ENCODE results near the gene ATP1A1. TPM values are rescaled to one million over a fixed set of nuclear protein-coding genes. Genes with fewer than 3 reads are reported as not detected.

Gene ATP1A1
- total RNA-seq, 5 donors from 2014 or later (not counting 1 experiment from before 2014, with no cell fraction given): 230 to 292 (median 266) TPM

DNA sequence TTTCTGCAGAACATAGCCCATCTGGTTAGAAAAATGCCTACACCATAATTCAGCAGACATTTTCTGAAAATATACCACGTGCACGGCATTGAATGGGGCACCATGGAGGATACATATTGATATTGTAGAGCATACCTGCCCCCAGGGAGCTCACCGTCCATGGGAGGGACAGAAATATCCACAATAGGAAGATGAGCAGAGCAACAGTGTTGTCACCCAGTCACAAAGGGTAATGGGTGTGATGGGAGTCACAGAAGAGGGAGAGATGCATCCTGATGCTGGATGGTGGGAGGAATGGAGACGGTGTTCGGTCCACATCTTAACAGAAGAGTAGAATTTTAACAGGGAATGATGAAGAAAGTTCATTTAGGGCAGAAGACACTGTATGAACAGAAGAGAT is 51.4 kb downstream of the ATP1A1 start:
- Histone ChIP-seq H3K27me3 (replicated peaks in 1 of 2; ENCODE audit: control insufficient read depth in 2 of 2, extremely low read depth in 1 of 2, insufficient read depth in 2 of 2, low read length in 1 of 2) (no peaks in the 10 kb centered on the region), H3K9me3 (no peaks in the 10 kb centered on the region), H3K27ac (ENCODE audit: low read length) (no peak overlapping the region), H3K36me3 (ENCODE audit: control insufficient read depth in 2 of 2, extremely low read depth in 1 of 2, insufficient read depth in 1 of 2, low read length in 1 of 2) (no peaks in the 10 kb centered on the region), H3K4me3 (ENCODE audit: control insufficient read depth in 1 of 2, extremely low read depth in 1 of 2, low read length in 1 of 2) (no peak overlapping the region), H3K4me1 (ENCODE audit: control insufficient read depth in 1 of 2, extremely low read depth in 1 of 2, insufficient read depth in 2 of 2, low read length in 2 of 2) (peaks cover 0 to under 1% of the 10 kb centered on the region in 2 experiments)
- DNase-seq: no peak
- 78% methylated on average over 1 of the region's 5 CpGs for WGBS (ENCODE audit: insufficient coverage)
- no peaks in the 10 kb centered on the region for H3K9me3 Mint-ChIP-seq
- no peaks in the 10 kb centered on the region for H3K27me3 Mint-ChIP-seq
- H3K4me1 Mint-ChIP-seq: peaks cover 0 to under 1% (median under 1%) of the 10 kb centered on the region in 3 donors
- CTCF ChIA-PET: no interaction called here
- ATAC-seq (replicated peaks in 1 of 4): no peak
- H3K27ac Mint-ChIP-seq: no peak overlapping the region
- H3K4me3 Mint-ChIP-seq: no peak overlapping the region
- POLR2A ChIA-PET: no interaction called here
- no peaks in the 10 kb centered on the region for H3K36me3 Mint-ChIP-seq

DNA sequence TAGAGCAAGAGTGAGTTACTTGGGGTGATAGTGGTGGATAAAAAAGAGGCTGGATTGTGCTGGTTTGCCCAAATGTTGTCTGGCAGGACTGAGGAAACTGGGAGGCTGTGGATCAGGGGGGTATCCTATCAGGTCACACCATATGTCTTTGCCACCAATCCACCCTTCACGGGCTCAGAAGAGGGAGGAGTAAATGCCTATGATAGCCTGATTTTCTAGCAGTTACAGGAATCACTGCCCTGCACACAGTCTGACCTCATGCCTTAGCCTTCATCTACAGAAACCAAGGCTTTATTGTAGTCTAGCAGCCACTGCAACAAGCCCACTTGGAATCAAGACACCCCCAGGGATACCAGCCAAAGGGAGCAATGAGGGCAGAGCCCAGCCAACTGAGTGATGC is 51.8 kb downstream of the ATP1A1 start:
- CTCF ChIA-PET: no interaction called here
- Histone ChIP-seq H3K9me3 (no peaks in the 10 kb centered on the region), H3K4me3 (ENCODE audit: control insufficient read depth in 1 of 2, extremely low read depth in 1 of 2, low read length in 1 of 2) (no peak overlapping the region), H3K27me3 (replicated peaks in 1 of 2; ENCODE audit: control insufficient read depth in 2 of 2, extremely low read depth in 1 of 2, insufficient read depth in 2 of 2, low read length in 1 of 2) (no peaks in the 10 kb centered on the region), H3K4me1 (ENCODE audit: control insufficient read depth in 1 of 2, extremely low read depth in 1 of 2, insufficient read depth in 2 of 2, low read length in 2 of 2) (no peaks in the 10 kb centered on the region), H3K36me3 (ENCODE audit: control insufficient read depth in 2 of 2, extremely low read depth in 1 of 2, insufficient read depth in 1 of 2, low read length in 1 of 2) (no peaks in the 10 kb centered on the region), H3K27ac (ENCODE audit: low read length) (no peak overlapping the region)
- no peaks in the 10 kb centered on the region for H3K9me3 Mint-ChIP-seq
- H3K36me3 Mint-ChIP-seq: no peaks in the 10 kb centered on the region
- no peak for DNase-seq
- POLR2A ChIA-PET: no interaction called here
- WGBS (ENCODE audit: insufficient coverage): no CpG with 5 or more reads among the region's 1 CpG
- H3K4me3 Mint-ChIP-seq: no peak overlapping the region
- no peak for ATAC-seq (replicated peaks in 1 of 4)
- no peak overlapping the region for H3K27ac Mint-ChIP-seq
- no peaks in the 10 kb centered on the region for H3K4me1 Mint-ChIP-seq
- H3K27me3 Mint-ChIP-seq: no peaks in the 10 kb centered on the region

DNA sequence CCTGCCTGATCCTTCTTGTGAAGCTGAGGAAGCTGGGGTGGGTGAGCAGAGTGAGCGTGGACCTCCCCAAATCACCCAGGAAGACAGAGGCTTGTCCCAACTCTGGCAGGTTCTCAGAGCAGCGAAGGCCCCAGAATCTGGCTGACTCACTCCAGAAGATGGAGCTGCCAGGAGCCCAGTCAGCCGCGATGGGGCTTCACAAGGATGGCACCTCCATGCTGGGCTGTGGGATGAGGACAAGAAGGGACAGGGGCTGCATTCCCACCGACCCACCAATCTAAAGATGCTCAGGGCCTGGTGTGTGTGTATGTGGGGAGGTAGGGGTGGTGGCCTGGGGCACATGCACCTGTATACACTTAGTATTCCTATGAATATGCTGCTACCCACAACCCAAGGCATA is 52.9 kb downstream of the ATP1A1 start:
- no peaks in the 10 kb centered on the region for H3K36me3 Mint-ChIP-seq
- Histone ChIP-seq H3K27ac (ENCODE audit: low read length) (no peak overlapping the region), H3K36me3 (ENCODE audit: control insufficient read depth in 2 of 2, extremely low read depth in 1 of 2, insufficient read depth in 1 of 2, low read length in 1 of 2) (no peaks in the 10 kb centered on the region), H3K4me1 (ENCODE audit: control insufficient read depth in 1 of 2, extremely low read depth in 1 of 2, insufficient read depth in 2 of 2, low read length in 2 of 2) (no peaks in the 10 kb centered on the region), H3K4me3 (ENCODE audit: control insufficient read depth in 1 of 2, extremely low read depth in 1 of 2, low read length in 1 of 2) (no peak overlapping the region), H3K9me3 (no peaks in the 10 kb centered on the region), H3K27me3 (replicated peaks in 1 of 2; ENCODE audit: control insufficient read depth in 2 of 2, extremely low read depth in 1 of 2, insufficient read depth in 2 of 2, low read length in 1 of 2) (no peaks in the 10 kb centered on the region)
- no peak overlapping the region for H3K27ac Mint-ChIP-seq
- DNase-seq (no peak), ATAC-seq (replicated peaks in 1 of 4) (no peak)
- CTCF ChIA-PET: no interaction called here
- H3K4me1 Mint-ChIP-seq: no peaks in the 10 kb centered on the region
- no peaks in the 10 kb centered on the region for H3K27me3 Mint-ChIP-seq
- WGBS (ENCODE audit: insufficient coverage): 100% methylated on average over 2 of the region's 5 CpGs
- POLR2A ChIA-PET: no interaction called here
- no peak overlapping the region for H3K4me3 Mint-ChIP-seq
- no peaks in the 10 kb centered on the region for H3K9me3 Mint-ChIP-seq

DNA sequence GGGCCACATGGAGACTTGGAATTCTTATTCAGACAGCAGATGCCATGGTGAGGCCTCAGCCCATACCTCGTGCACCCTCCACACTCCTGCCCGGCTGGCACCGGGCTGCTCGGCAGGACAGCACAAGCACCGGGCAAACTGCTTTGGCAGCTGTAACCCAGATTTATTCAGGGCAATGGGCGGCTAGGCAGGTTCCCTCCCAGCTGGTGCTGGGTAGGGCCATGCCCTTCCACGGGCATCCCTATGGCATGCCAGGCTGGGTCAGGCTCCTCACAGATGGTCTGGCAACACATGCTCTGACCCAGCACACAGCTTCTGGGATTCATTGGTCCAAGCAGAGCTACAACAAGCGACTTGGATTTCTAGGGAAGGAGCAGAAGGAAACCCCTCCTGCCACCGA is 53.4 kb downstream of the ATP1A1 start:
- no peak overlapping the region for H3K27ac Mint-ChIP-seq
- ChIA-PET POLR2A (interaction anchor here in 1 of 2 donors (0.6 kb wide), 1 partner anchor 15 kb away, joined by 3 read pairs; no protein-coding TSS in a partner anchor), CTCF (no interaction called here)

DNA sequence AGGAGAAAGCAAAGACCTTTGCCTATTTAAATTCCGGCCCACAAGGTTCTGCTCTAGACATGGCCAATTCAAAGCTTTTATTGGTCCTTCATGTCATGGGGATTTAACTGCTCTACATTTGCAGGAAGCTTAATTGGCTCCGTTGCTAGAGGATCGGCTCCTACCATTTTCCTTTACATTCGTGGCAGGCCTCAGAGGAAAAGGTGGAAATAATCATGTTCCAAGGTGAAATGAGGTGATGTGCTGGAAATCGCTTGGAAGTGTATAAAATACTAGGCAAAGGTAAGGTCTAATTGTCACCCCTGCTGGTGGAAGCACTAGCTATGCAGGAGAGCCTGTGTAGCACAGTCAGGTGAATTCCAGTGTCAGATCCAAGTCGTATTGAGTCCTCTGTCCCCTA is 55.5 kb downstream of the ATP1A1 start:
- Mint-ChIP-seq H3K36me3 (no peaks in the 10 kb centered on the region), H3K9me3 (no peaks in the 10 kb centered on the region), H3K27me3 (no peaks in the 10 kb centered on the region), H3K4me1 (no peaks in the 10 kb centered on the region), H3K4me3 (no peak overlapping the region), H3K27ac (no peak overlapping the region)
- no peaks in the 10 kb centered on the region for H3K9me3 ChIP-seq
- no peak overlapping the region for H3K4me3 ChIP-seq (ENCODE audit: control insufficient read depth in 1 of 2, extremely low read depth in 1 of 2, low read length in 1 of 2)
- no peak for DNase-seq
- no peaks in the 10 kb centered on the region for H3K36me3 ChIP-seq (ENCODE audit: control insufficient read depth in 2 of 2, extremely low read depth in 1 of 2, insufficient read depth in 1 of 2, low read length in 1 of 2)
- H3K4me1 ChIP-seq (ENCODE audit: control insufficient read depth in 1 of 2, extremely low read depth in 1 of 2, insufficient read depth in 2 of 2, low read length in 2 of 2): no peaks in the 10 kb centered on the region
- 96% methylated on average over 6 of the region's 6 CpGs for WGBS (ENCODE audit: insufficient coverage)
- no peak overlapping the region for H3K27ac ChIP-seq (ENCODE audit: low read length)
- H3K27me3 ChIP-seq (replicated peaks in 1 of 2; ENCODE audit: control insufficient read depth in 2 of 2, extremely low read depth in 1 of 2, insufficient read depth in 2 of 2, low read length in 1 of 2): no peaks in the 10 kb centered on the region
- ChIA-PET POLR2A (no interaction called here), CTCF (no interaction called here)
- ATAC-seq (replicated peaks in 1 of 4): no peak

More for the DNA sequence above, 53.4 kb downstream of the ATP1A1 start:
- 89% methylated on average over 8 of the region's 9 CpGs for WGBS (ENCODE audit: insufficient coverage)
- no peaks in the 10 kb centered on the region for H3K36me3 Mint-ChIP-seq
- DNase-seq (no peak), ATAC-seq (replicated peaks in 1 of 4) (no peak)
- H3K9me3 Mint-ChIP-seq: no peaks in the 10 kb centered on the region
- Histone ChIP-seq H3K4me3 (ENCODE audit: control insufficient read depth in 1 of 2, extremely low read depth in 1 of 2, low read length in 1 of 2) (no peak overlapping the region), H3K9me3 (no peaks in the 10 kb centered on the region), H3K27ac (ENCODE audit: low read length) (no peak overlapping the region), H3K27me3 (replicated peaks in 1 of 2; ENCODE audit: control insufficient read depth in 2 of 2, extremely low read depth in 1 of 2, insufficient read depth in 2 of 2, low read length in 1 of 2) (no peaks in the 10 kb centered on the region), H3K36me3 (ENCODE audit: control insufficient read depth in 2 of 2, extremely low read depth in 1 of 2, insufficient read depth in 1 of 2, low read length in 1 of 2) (no peaks in the 10 kb centered on the region), H3K4me1 (ENCODE audit: control insufficient read depth in 1 of 2, extremely low read depth in 1 of 2, insufficient read depth in 2 of 2, low read length in 2 of 2) (no peaks in the 10 kb centered on the region)
- H3K4me3 Mint-ChIP-seq: no peak overlapping the region
- H3K27me3 Mint-ChIP-seq: no peaks in the 10 kb centered on the region
- H3K4me1 Mint-ChIP-seq: no peaks in the 10 kb centered on the region

DNA sequence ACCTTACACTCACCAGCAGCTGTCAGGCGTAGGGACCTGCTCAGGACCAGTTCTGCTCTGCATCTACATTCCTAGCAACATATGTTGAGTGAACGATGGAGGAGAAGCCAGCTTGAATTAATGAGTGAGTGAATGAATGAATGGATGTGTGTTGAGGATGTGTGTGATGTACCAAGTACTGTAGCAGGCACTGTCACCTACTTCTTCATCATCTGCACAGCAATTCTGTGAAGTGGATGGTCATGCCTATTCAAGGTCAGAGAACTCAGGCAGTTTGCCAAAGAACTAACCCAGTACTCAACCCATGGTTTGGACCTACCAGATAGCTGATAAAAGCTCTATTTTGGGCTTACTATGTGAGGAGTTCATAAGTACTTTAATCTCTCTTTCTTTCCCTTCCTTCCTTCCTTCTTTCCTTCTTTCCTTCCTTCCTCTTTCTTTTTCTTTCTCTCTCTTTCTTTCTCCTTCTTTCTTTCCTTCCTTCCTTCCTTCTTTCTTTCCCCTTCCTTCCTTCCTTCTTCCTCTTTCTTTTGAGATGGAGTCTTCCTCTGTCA is 56.9 kb downstream of the ATP1A1 start:
- H3K27me3 Mint-ChIP-seq: no peaks in the 10 kb centered on the region
- H3K4me3 Mint-ChIP-seq: no peak overlapping the region
- Histone ChIP-seq H3K27me3 (replicated peaks in 1 of 2; ENCODE audit: control insufficient read depth in 2 of 2, extremely low read depth in 1 of 2, insufficient read depth in 2 of 2, low read length in 1 of 2) (no peaks in the 10 kb centered on the region), H3K36me3 (ENCODE audit: control insufficient read depth in 2 of 2, extremely low read depth in 1 of 2, insufficient read depth in 1 of 2, low read length in 1 of 2) (no peaks in the 10 kb centered on the region), H3K4me1 (ENCODE audit: control insufficient read depth in 1 of 2, extremely low read depth in 1 of 2, insufficient read depth in 2 of 2, low read length in 2 of 2) (no peaks in the 10 kb centered on the region), H3K4me3 (ENCODE audit: control insufficient read depth in 1 of 2, extremely low read depth in 1 of 2, low read length in 1 of 2) (no peak overlapping the region), H3K27ac (ENCODE audit: low read length) (no peak overlapping the region), H3K9me3 (no peaks in the 10 kb centered on the region)
- DNase-seq: no peak
- no peaks in the 10 kb centered on the region for H3K4me1 Mint-ChIP-seq
- H3K36me3 Mint-ChIP-seq: no peaks in the 10 kb centered on the region
- ChIA-PET CTCF (no interaction called here), POLR2A (no interaction called here)
- ATAC-seq (replicated peaks in 1 of 4): no peak
- no peaks in the 10 kb centered on the region for H3K9me3 Mint-ChIP-seq
- WGBS (ENCODE audit: insufficient coverage): no CpG with 5 or more reads among the region's 2 CpGs
- H3K27ac Mint-ChIP-seq: no peak overlapping the region

Data from T-cell (primary cell).